NCI-H1092 treated with DMSO at 0.1 percent for 48 hours (cell line): Measurements from ENCODE around the gene MICA.
A peak's percentile ranks its signal among the peaks of the same experiment; 100 is the strongest.
"Not testable (repeated sequence)": the region's sequence is repeated elsewhere in the genome, so short reads cannot be mapped to it uniquely, and the experiment has no call there.

ENCODE experiments used
- DNase-seq: peaks from one replicate; lab custom pipeline; 2025; lab: John Stamatoyannopoulos, UW

MICA gene

GRCh38 chr6:31403283-31404060 lies at the start of gene MICA:
TSS of gene MICA (plus strand) at chr6:31403595. CDS start at chr6:31403633, 38 bp downstream.
- no peak for DNase-seq

DNA sequence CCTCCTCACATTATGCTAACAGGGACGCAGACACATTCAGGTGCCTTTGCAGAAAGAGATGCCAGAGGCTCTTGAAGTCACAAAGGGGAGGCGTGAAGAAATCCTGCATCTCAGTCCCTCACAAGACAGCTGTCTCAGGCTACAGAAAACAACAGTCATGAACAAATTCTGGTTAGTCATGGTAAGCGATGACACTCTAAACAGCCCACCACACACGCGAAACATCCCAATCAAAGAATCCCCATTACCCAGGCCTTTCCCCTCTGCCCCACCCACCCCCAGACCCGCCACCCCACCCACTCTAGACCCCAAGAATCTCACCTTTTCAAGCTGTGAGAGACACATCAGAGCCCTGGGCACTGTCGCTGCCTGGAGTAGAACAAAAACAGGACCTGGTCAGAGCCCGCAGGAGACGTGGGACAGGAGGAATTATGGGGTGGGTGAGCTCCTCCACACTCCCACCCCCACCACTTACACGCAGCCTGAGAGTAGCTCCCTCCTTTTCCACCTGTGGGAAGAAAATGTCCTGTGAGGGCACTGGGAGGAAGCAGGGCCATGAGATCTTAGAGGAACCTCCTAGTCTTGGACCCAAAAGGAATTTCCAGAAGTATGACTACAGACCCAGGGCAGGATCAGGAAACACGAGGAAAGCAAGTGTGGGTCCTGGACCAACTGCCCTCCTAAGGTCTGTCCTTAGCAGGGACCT lies 49.1 kb upstream of the MICA start:
- DNase-seq = no peak

- no peak for DNase-seq
These were observed 48.4 kb upstream of the MICA start for GRCh38 chr6:31354864-31355582.

- DNase-seq = no peak
These were observed 47.8 kb upstream of the MICA start for GRCh38 chr6:31355583-31355948.

- DNase-seq = no peak
These were observed 47.0 kb upstream of the MICA start for GRCh38 chr6:31356216-31356945.

- peak; percentile 1 for DNase-seq
These were observed 46.4 kb upstream of the MICA start, which contains the start of gene HLA-B for GRCh38 chr6:31356946-31357466. TSS of gene HLA-B (minus strand) at chr6:31357179. CDS start at chr6:31357158, 21 bp downstream.

DNA sequence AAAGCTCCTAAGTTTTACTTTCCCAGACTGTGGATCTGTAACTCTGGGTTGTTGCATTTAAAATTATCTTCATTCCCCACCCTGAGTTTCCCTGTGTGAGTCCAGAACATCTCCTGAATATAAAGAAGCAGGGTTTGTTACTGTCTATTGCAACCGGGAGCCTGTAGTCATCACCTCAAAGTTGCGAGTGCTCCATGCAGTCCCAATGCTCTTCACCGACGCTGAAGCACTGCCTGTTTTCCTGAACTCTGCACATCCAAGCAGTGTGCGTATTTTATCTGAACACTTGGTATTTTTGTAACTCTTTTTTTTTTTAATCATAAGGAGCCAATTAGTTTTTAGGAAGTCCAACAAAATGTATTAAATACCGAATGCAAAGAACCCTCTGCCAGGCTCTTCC lies 45.5 kb upstream of the MICA start:
- DNase-seq = no peak

- DNase-seq = no peak
These were observed 45.1 kb upstream of the MICA start for GRCh38 chr6:31358302-31358701.

GRCh38 chr6:31359581-31359980 lies 43.8 kb upstream of the MICA start:
- no peak for DNase-seq

- DNase-seq = no peak
These were observed 40.6 kb upstream of the MICA start for GRCh38 chr6:31362751-31363150.

- DNase-seq = no peak
These were observed 39.6 kb upstream of the MICA start for GRCh38 chr6:31363811-31364210.

DNA sequence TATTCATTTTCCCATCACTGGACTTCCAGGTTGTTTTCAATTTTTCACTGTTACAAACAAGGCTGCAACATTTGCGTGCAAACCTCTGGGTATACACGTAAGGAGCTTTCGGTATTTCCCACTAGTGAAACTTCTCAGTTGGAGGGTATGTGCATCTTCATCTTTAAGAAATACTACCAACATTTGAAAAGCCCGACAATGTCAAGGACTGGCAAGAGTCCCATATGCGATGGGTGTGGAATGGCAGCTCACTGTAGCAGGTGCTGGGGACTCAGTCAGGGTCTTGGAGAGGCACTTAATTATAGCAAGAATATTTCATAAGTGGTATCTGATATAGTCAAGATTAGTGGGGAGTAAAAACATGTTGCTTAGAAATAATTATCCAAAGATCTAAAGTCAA lies 37.5 kb upstream of the MICA start:
- no peak for DNase-seq

DNA sequence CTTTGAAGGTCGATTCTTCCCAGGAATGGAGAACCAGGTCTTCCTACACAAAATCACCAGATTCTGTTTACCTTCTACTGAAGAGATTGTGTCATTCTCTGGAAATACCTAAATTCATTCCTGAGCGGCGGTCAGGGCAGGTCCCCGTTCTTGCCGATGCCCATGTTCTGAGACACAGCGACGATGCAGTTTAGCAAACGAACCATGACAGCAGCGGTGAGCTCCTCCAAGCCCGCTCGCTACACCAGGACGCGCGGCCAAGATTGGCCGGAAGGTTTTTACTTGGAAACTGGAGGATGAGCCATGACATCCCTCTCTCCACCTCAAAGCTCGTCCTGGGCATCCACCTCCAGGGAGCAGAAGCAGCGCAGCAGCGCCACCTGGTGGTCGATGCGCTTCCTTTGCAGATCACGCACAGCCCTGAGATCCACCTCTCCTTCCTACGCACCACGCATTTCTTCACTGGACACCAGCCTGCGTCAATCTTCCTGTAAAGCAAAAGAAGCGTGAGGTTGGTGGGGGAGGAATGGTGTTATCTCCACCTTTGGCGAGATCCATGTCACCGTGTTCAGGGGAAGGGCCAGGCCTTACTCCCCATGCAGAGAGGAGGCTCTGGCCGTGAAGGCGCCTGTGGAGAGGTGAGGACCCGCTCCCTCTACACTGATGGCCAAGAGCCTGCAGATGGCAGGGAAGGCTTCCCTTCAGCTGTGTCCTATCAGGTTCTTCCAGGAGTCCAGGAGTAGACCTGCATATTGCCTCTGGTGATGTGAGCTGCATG lies 36.5 kb upstream of the MICA start:
- DNase-seq = peak; percentile 44

DNA sequence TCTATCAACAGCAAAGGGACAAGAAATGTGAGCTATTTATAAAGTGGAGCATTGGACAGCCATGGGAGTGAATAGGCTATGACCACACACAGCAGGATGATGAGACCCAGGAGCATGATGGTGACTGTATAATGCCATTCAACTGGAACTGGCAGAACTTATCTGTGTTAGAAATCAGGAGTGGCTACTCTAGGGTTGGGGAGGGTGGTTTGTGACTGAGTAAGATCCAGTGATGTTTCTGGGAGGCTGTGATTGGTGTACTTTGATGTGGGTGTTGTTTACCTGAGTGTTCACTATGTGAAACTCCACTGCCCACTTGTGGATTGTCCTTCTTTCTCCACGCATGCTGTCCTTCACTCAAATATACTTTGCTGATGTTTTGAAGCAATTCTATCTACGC lies 34.9 kb upstream of the MICA start:
- DNase-seq = no peak

DNA sequence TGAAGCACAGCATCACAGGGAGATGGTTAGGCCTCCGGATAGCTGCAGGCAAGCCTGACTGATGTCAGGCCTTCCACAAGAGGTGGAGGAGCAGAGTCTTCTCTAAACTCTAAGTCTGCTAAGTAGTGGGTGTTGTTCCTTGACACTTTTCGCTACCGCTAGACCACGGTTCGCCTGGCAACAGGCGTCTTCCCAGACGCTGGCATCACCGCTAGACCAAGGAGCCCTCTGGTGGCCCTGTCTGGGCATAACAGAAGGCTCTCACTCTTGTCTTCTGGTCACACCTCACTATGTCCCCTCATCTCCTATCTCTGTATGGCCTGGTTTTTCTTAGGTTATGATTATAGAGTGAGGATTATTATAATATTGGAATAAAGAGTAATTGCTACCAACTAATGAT lies 29.3 kb upstream of the MICA start:
- not testable (repeated sequence) for DNase-seq

- DNase-seq = no peak
These were observed 27.7 kb upstream of the MICA start for GRCh38 chr6:31375699-31376098.

GRCh38 chr6:31377029-31377428 lies 26.4 kb upstream of the MICA start:
- no peak for DNase-seq

- no peak for DNase-seq
These were observed 25.2 kb upstream of the MICA start for GRCh38 chr6:31378062-31378720.

GRCh38 chr6:31378721-31379103 lies 24.7 kb upstream of the MICA start:
- no peak for DNase-seq

- no peak for DNase-seq
These were observed 23.5 kb upstream of the MICA start for GRCh38 chr6:31379850-31380249.

GRCh38 chr6:31381666-31382065 lies 21.7 kb upstream of the MICA start:
- DNase-seq = no peak
